GM23338 (cell line): ENCODE results near the gene KIAA1671. TPM values are rescaled to one million over a fixed set of nuclear protein-coding genes. Genes with fewer than 3 reads are reported as not detected.

ENCODE experiments used
- ATAC-seq: fragments of 200-7000 bp; cut with Tn5 transposase; 3 replicates; pipeline ENCODE4 v1.9.1; 2020
- DNase-seq: peaks from one replicate; pipeline ENCODE4 v3.0.0-alpha.2; 2015; ENCODE audit warnings: low spot score
- H2AFZ ChIP-seq: fragments of 200-600 bp; sonication (generic); 2 replicates; pipeline ENCODE4 v1.8.0; 2016; ENCODE audit warnings: antibody characterized with exemption, mild to moderate bottlenecking, moderate library complexity
- H3F3A ChIP-seq: fragments of 200-600 bp; sonication (generic); replicated peaks from 2 replicates; pipeline ENCODE4 v1.8.0; 2017; ENCODE audit warnings: antibody characterized with exemption, mixed run types, low read depth
- H3K27ac ChIP-seq: fragments of 200-600 bp; sonication (generic); 2 replicates; pipeline ENCODE4 v1.6.1; 2016; ENCODE audit warnings: low read depth
- H3K27me3 ChIP-seq: fragments of 200-600 bp; sonication (generic); 2 replicates; pipeline ENCODE4 v1.8.0; 2016; ENCODE audit warnings: mild to moderate bottlenecking, mixed run types, moderate library complexity; ENCODE audit not compliant: insufficient read depth
- H3K36me3 ChIP-seq: fragments of 200-600 bp; sonication (generic); 2 replicates; pipeline ENCODE4 v1.8.0; 2016; ENCODE audit warnings: mild to moderate bottlenecking; ENCODE audit not compliant: insufficient read depth
- H3K4me1 ChIP-seq: fragments of 200-600 bp; sonication (generic); 2 replicates; pipeline ENCODE4 v1.8.0; 2016; ENCODE audit warnings: mild to moderate bottlenecking, moderate library complexity; ENCODE audit not compliant: insufficient read depth
- H3K4me2 ChIP-seq: fragments of 200-600 bp; sonication (generic); 2 replicates; pipeline ENCODE4 v1.7.1; 2017; ENCODE audit warnings: mixed run types
- H3K4me3 ChIP-seq: fragments of 200-600 bp; sonication (generic); 2 replicates; pipeline ENCODE4 v1.6.1; 2016; ENCODE audit warnings: mixed run types
- H3K79me2 ChIP-seq: fragments of 200-600 bp; sonication (generic); replicated peaks from 2 replicates; pipeline ENCODE4 v1.8.0; 2017; ENCODE audit warnings: mild to moderate bottlenecking; ENCODE audit not compliant: insufficient read depth
- H3K9me2 ChIP-seq: fragments of 200-600 bp; sonication (generic); 2 replicates; pipeline ENCODE4 v1.8.0; 2017; ENCODE audit not compliant: insufficient read depth
- H4K20me1 ChIP-seq: fragments of 200-600 bp; sonication (generic); replicated peaks from 2 replicates; pipeline ENCODE4 v1.8.0; 2017; ENCODE audit warnings: mild to moderate bottlenecking; ENCODE audit not compliant: insufficient read depth
- H3K27ac Mint-ChIP-seq: 2 replicates; pipeline ENCODE4 v1.8.0; 2020; ENCODE audit warnings: inconsistent platforms, mild to moderate bottlenecking, moderate library complexity, mixed read lengths
- H3K27me3 Mint-ChIP-seq: 3 replicates; pipeline ENCODE4 v1.8.0; 2022; ENCODE audit warnings: low read depth, mild to moderate bottlenecking, moderate library complexity, mixed read lengths, inconsistent platforms; ENCODE audit not compliant: insufficient read depth, poor library complexity
- H3K36me3 Mint-ChIP-seq: 3 replicates; pipeline ENCODE4 v1.8.0; 2021; ENCODE audit warnings: low read depth, mild to moderate bottlenecking, inconsistent platforms, moderate library complexity, mixed read lengths
- H3K4me1 Mint-ChIP-seq: 3 replicates; pipeline ENCODE4 v1.8.0; 2020; ENCODE audit warnings: mild to moderate bottlenecking, inconsistent platforms, mixed read lengths
- H3K4me3 Mint-ChIP-seq: 3 replicates; pipeline ENCODE4 v1.8.0; 2021; ENCODE audit warnings: moderate library complexity, mild to moderate bottlenecking, inconsistent platforms, mixed read lengths
- H3K9me3 Mint-ChIP-seq: 3 replicates; pipeline ENCODE4 v1.8.0; 2020; ENCODE audit warnings: moderate library complexity, mild to moderate bottlenecking, inconsistent platforms, mixed read lengths
- CREB1 ChIP-seq: fragments of 250-450 bp; sonication (Bioruptor Pico); IDR thresholded peaks from 2 replicates; pipeline ENCODE4 v1.5.0; 2020; ENCODE audit warnings: low read depth, mild to moderate bottlenecking, moderate library complexity
- CTCF ChIP-seq, 2 experiments: fragments of 200-600 bp in 1 of 2; sonication (generic) in 1 of 2; conservative IDR thresholded peaks; 2 replicates each; pipeline versions ENCODE4 v1.5.1 to v1.6.1; 2016 to 2017; ENCODE audit warnings: antibody characterized with exemption in 2 of 2, low read depth in 2 of 2, mild to moderate bottlenecking in 2 of 2, moderate library complexity in 1 of 2
- ETS1 ChIP-seq: IDR thresholded peaks from 2 replicates; pipeline ENCODE4 v1.6.1; 2016; ENCODE audit warnings: antibody characterized with exemption
- EZH2 ChIP-seq: fragments of 200-600 bp; sonication (generic); IDR thresholded peaks from one replicate; pipeline ENCODE4 v1.8.0; 2017; ENCODE audit warnings: antibody characterized with exemption, mild to moderate bottlenecking, low read depth; ENCODE audit not compliant: unreplicated experiment
- JUNB ChIP-seq: IDR thresholded peaks from one replicate; pipeline ENCODE4 v1.6.1; 2016; ENCODE audit warnings: antibody characterized with exemption; ENCODE audit not compliant: unreplicated experiment
- NANOG ChIP-seq: IDR thresholded peaks from 2 replicates; pipeline ENCODE4 v1.6.1; 2016; ENCODE audit warnings: antibody characterized with exemption, borderline replicate concordance
- POLR2AphosphoS5 ChIP-seq: IDR thresholded peaks from 2 replicates; pipeline ENCODE4 v1.6.1; 2016; ENCODE audit warnings: antibody characterized with exemption, low read depth
- REST ChIP-seq: IDR thresholded peaks from one replicate; pipeline ENCODE4 v1.6.1; 2018; ENCODE audit warnings: antibody characterized with exemption; ENCODE audit not compliant: unreplicated experiment
- STAT1 ChIP-seq: IDR thresholded peaks from one replicate; pipeline ENCODE4 v1.6.1; 2016; ENCODE audit warnings: antibody characterized with exemption; ENCODE audit not compliant: unreplicated experiment
- ZNF114 ChIP-seq: fragments of 250-450 bp; sonication (Bioruptor Pico); IDR thresholded peaks from 2 replicates; pipeline ENCODE4 v1.5.0; 2020; ENCODE audit warnings: mild to moderate bottlenecking, moderate library complexity
- ZNF331 ChIP-seq: fragments of 250-450 bp; sonication (Bioruptor Pico); IDR thresholded peaks from 2 replicates; pipeline ENCODE4 v1.5.0; 2020; ENCODE audit warnings: low read depth, mild to moderate bottlenecking, moderate library complexity
- polyA plus RNA-seq: library from polyadenylated mRNA; unstranded; fragments of >200 nt; fragmentation: Nextera tagmentation; extraction: Ambion mirVana; gene quantifications from 2 replicates; pipeline ENCODE4 v1.2.1, GENCODE V29; 2016
- total RNA-seq: library from RNA; depleted of rRNA; stranded (reverse); fragments of >200 nt; shearing (Covaris generic); gene quantifications from 2 replicates; pipeline ENCODE4 v1.2.3, GENCODE V29; 2014

KIAA1671 gene
- total and polyA plus RNA-seq, 2 experiments from 2014 or later, result 6.1 to 27.2 TPM

- H3K27ac Mint-ChIP-seq, result no peak overlapping the region
- H3F3A ChIP-seq, result no peaks in the 10 kb centered on the region
- H4K20me1 ChIP-seq, result peaks cover 10% of the 10 kb centered on the region; the same call in 1 of the 2 replicates
- 0 out of 3 replicates have a peak, but pooled peaks cover 3% of the 10 kb centered on the region for H3K4me1 Mint-ChIP-seq
- no peaks in the 10 kb centered on the region; the same call in 1 of the 2 replicates for H3K36me3 ChIP-seq
- H3K9me3 Mint-ChIP-seq, result no peaks in the 10 kb centered on the region; the same call in 2 of the 3 replicates
- no peak overlapping the region for H3K4me2 ChIP-seq
- TF ChIP-seq POLR2AphosphoS5 (no peak), STAT1 (no peak), JUNB (no peak), REST (no peak), EZH2 (no peak), CTCF (conservative IDR thresholded peaks at IDR 0.05; ENCODE audit: low read depth in 2 of 2) (no peak), NANOG (no peak), ETS1 (no peak)
- H3K36me3 Mint-ChIP-seq, result peaks cover 27% of the 10 kb centered on the region
- ATAC-seq (no peak), DNase-seq (no peak)
- H3K27me3 ChIP-seq, result no peaks in the 10 kb centered on the region
- no peak overlapping the region for H3K4me3 ChIP-seq
- H3K4me1 ChIP-seq, result no peaks in the 10 kb centered on the region
- H3K79me2 ChIP-seq, result no peaks in the 10 kb centered on the region
- H2AFZ ChIP-seq, result no peak overlapping the region
- H3K9me2 ChIP-seq, result no peaks in the 10 kb centered on the region
- peaks cover 3% of the 10 kb centered on the region for H3K27me3 Mint-ChIP-seq
- H3K4me3 Mint-ChIP-seq, result no peak overlapping the region
- no peak overlapping the region for H3K27ac ChIP-seq
Observed at GRCh38 chr22:25192406-25192805, 239.9 kb downstream of the KIAA1671 start.

GRCh38 chr22:25193130-25193529 is 240.6 kb downstream of the KIAA1671 start:
- Mint-ChIP-seq H3K9me3 (no peaks in the 10 kb centered on the region; the same call in 2 of the 3 replicates), H3K27ac (no peak overlapping the region), H3K4me3 (no peak overlapping the region), H3K36me3 (peaks cover 24% of the 10 kb centered on the region), H3K4me1 (0 out of 3 replicates have a peak, but pooled peaks cover 3% of the 10 kb centered on the region), H3K27me3 (peaks cover 3% of the 10 kb centered on the region)
- Histone ChIP-seq H3K4me3 (no peak overlapping the region), H3K9me2 (no peaks in the 10 kb centered on the region), H3K79me2 (no peaks in the 10 kb centered on the region), H3K4me1 (no peaks in the 10 kb centered on the region), H3K27ac (no peak overlapping the region), H3K36me3 (no peaks in the 10 kb centered on the region; the same call in 1 of the 2 replicates), H3F3A (no peaks in the 10 kb centered on the region), H3K4me2 (no peak overlapping the region), H4K20me1 (peaks cover 10% of the 10 kb centered on the region; the same call in 1 of the 2 replicates), H2AFZ (no peak overlapping the region), H3K27me3 (no peaks in the 10 kb centered on the region)
- DNase-seq (no peak), ATAC-seq (no peak)
- no peak for TF ChIP-seq ZNF331 (CRISPR knock-in tag)
- no peak for TF ChIP-seq STAT1
- TF ChIP-seq EZH2, result no peak
- TF ChIP-seq CREB1 (CRISPR knock-in tag), result no peak
- TF ChIP-seq POLR2AphosphoS5, result no peak
- no peak for TF ChIP-seq ZNF114 (CRISPR knock-in tag)
